Activated T-helper 17 cell treated with anti-CD3 and anti-CD28 coated beads, Interleukin-2, amount 50 U/mL, for 72 hours (primary cell): ENCODE measurements around the gene GPANK1. TPM values are rescaled to one million over a fixed set of nuclear protein-coding genes. Genes with fewer than 3 reads are reported as not detected.
A peak's percentile ranks its signal among the peaks of the same experiment; 100 is the strongest.

Experiments
- ATAC-seq: fragments of 150-1000 bp; cut with Tn5 transposase; replicated peaks from 2 replicates; pipeline ENCODE4 v1.10.0; 2021; ENCODE audit warnings: mild to moderate bottlenecking, moderate library complexity
- H3K27ac Mint-ChIP-seq: one replicate; pipeline ENCODE4 v1.8.0; 2022; ENCODE audit warnings: mixed read lengths
- H3K27me3 Mint-ChIP-seq: one replicate; pipeline ENCODE4 v1.8.0; 2022; ENCODE audit warnings: mixed read lengths
- H3K36me3 Mint-ChIP-seq: one replicate; pipeline ENCODE4 v1.8.0; 2022; ENCODE audit warnings: low read depth, mild to moderate bottlenecking, mixed read lengths
- H3K4me1 Mint-ChIP-seq: one replicate; pipeline ENCODE4 v1.8.0; 2022; ENCODE audit warnings: mixed read lengths
- H3K4me3 Mint-ChIP-seq: one replicate; pipeline ENCODE4 v1.8.0; 2022; ENCODE audit warnings: mild to moderate bottlenecking, mixed read lengths
- H3K9me3 Mint-ChIP-seq: one replicate; pipeline ENCODE4 v1.8.0; 2022; ENCODE audit warnings: mixed read lengths
- total RNA-seq, 2 donors: library from RNA; stranded (reverse); gene quantifications; one replicate each; pipeline ENCODE4 v1.2.3, GENCODE V29; 2022

Gene GPANK1
- total RNA-seq, 2 donors from 2014 or later: 30.1 to 39.0 TPM

- peaks cover 44% of the 10 kb centered on the region for H3K36me3 Mint-ChIP-seq
- H3K27me3 Mint-ChIP-seq: no peaks in the 10 kb centered on the region
- peak overlapping the region; percentile 98 for H3K27ac Mint-ChIP-seq
- H3K4me3 Mint-ChIP-seq: peak overlapping the region; percentile 98
- H3K4me1 Mint-ChIP-seq: peaks cover 24% of the 10 kb centered on the region
- H3K9me3 Mint-ChIP-seq: no peaks in the 10 kb centered on the region
- no peak for ATAC-seq
Observed at GRCh38 chr6:31701666-31702404, 37.0 kb upstream of the GPANK1 start.

GRCh38 chr6:31700740-31701401, 36.1 kb upstream of the GPANK1 start:
- Mint-ChIP-seq H3K4me3 (peak overlapping the region; percentile 98), H3K9me3 (no peaks in the 10 kb centered on the region), H3K36me3 (peaks cover 54% of the 10 kb centered on the region), H3K27me3 (no peaks in the 10 kb centered on the region), H3K27ac (peak overlapping the region; percentile 98), H3K4me1 (peaks cover 24% of the 10 kb centered on the region)
- no peak for ATAC-seq

- H3K36me3 Mint-ChIP-seq: peaks cover 86% of the 10 kb centered on the region
- no peaks in the 10 kb centered on the region for H3K9me3 Mint-ChIP-seq
- no peaks in the 10 kb centered on the region for H3K27me3 Mint-ChIP-seq
- H3K4me1 Mint-ChIP-seq: peaks cover 19% of the 10 kb centered on the region
- ATAC-seq: peak; percentile 87
- H3K4me3 Mint-ChIP-seq: peak overlapping the region; percentile 36
- peak overlapping the region; percentile 62 for H3K27ac Mint-ChIP-seq
Observed at GRCh38 chr6:31697555-31697954, 32.8 kb upstream of the GPANK1 start.

- H3K4me3 Mint-ChIP-seq: no peak overlapping the region
- peaks cover 94% of the 10 kb centered on the region for H3K36me3 Mint-ChIP-seq
- H3K27ac Mint-ChIP-seq: no peak overlapping the region
- no peaks in the 10 kb centered on the region for H3K27me3 Mint-ChIP-seq
- no peak for ATAC-seq
- H3K9me3 Mint-ChIP-seq: no peaks in the 10 kb centered on the region
- peaks cover 10% of the 10 kb centered on the region for H3K4me1 Mint-ChIP-seq
Observed at GRCh38 chr6:31693535-31693934, 28.7 kb upstream of the GPANK1 start.

GRCh38 chr6:31692886-31693285, 28.1 kb upstream of the GPANK1 start:
- Mint-ChIP-seq H3K4me1 (peaks cover 8% of the 10 kb centered on the region), H3K36me3 (peaks cover 95% of the 10 kb centered on the region), H3K9me3 (no peaks in the 10 kb centered on the region), H3K27me3 (no peaks in the 10 kb centered on the region), H3K4me3 (no peak overlapping the region), H3K27ac (no peak overlapping the region)
- ATAC-seq: no peak

GRCh38 chr6:31692353-31692752, 27.6 kb upstream of the GPANK1 start:
- H3K9me3 Mint-ChIP-seq: no peaks in the 10 kb centered on the region
- ATAC-seq: no peak
- H3K4me1 Mint-ChIP-seq: peaks cover 3% of the 10 kb centered on the region
- no peaks in the 10 kb centered on the region for H3K27me3 Mint-ChIP-seq
- no peak overlapping the region for H3K27ac Mint-ChIP-seq
- H3K36me3 Mint-ChIP-seq: peaks cover 95% of the 10 kb centered on the region
- no peak overlapping the region for H3K4me3 Mint-ChIP-seq

GRCh38 chr6:31691564-31692108, 26.8 kb upstream of the GPANK1 start:
- Mint-ChIP-seq H3K4me3 (no peak overlapping the region), H3K36me3 (peaks cover 92% of the 10 kb centered on the region), H3K27me3 (no peaks in the 10 kb centered on the region), H3K27ac (no peak overlapping the region), H3K9me3 (no peaks in the 10 kb centered on the region), H3K4me1 (no peaks in the 10 kb centered on the region)
- ATAC-seq: no peak

GRCh38 chr6:31691078-31691463, 26.3 kb upstream of the GPANK1 start:
- Mint-ChIP-seq H3K9me3 (no peaks in the 10 kb centered on the region), H3K4me3 (no peak overlapping the region), H3K36me3 (peaks cover 91% of the 10 kb centered on the region), H3K4me1 (no peaks in the 10 kb centered on the region), H3K27me3 (no peaks in the 10 kb centered on the region), H3K27ac (peak overlapping the region; percentile 57)
- ATAC-seq: no peak

- H3K9me3 Mint-ChIP-seq: no peaks in the 10 kb centered on the region
Observed at GRCh38 chr6:31690231-31691077, 25.7 kb upstream of the GPANK1 start.

GRCh38 chr6:31689249-31690110, 24.7 kb upstream of the GPANK1 start:
- no peak for ATAC-seq
- Mint-ChIP-seq H3K9me3 (no peaks in the 10 kb centered on the region), H3K27me3 (no peaks in the 10 kb centered on the region), H3K4me1 (no peaks in the 10 kb centered on the region), H3K27ac (peak overlapping the region; percentile 57), H3K4me3 (no peak overlapping the region), H3K36me3 (peaks cover 89% of the 10 kb centered on the region)

More at GRCh38 chr6:31690231-31691077, 25.7 kb upstream of the GPANK1 start:
- Mint-ChIP-seq H3K27me3 (no peaks in the 10 kb centered on the region), H3K4me3 (no peak overlapping the region), H3K4me1 (no peaks in the 10 kb centered on the region), H3K36me3 (peaks cover 91% of the 10 kb centered on the region), H3K27ac (peak overlapping the region; percentile 57)
- ATAC-seq: peak; percentile 47

- no peak for ATAC-seq
- no peaks in the 10 kb centered on the region for H3K9me3 Mint-ChIP-seq
- no peak overlapping the region for H3K4me3 Mint-ChIP-seq
- H3K4me1 Mint-ChIP-seq: no peaks in the 10 kb centered on the region
- peaks cover 76% of the 10 kb centered on the region for H3K36me3 Mint-ChIP-seq
- H3K27ac Mint-ChIP-seq: peak overlapping the region; percentile 44
- no peaks in the 10 kb centered on the region for H3K27me3 Mint-ChIP-seq
Observed at GRCh38 chr6:31687860-31688693, 23.3 kb upstream of the GPANK1 start.

- Mint-ChIP-seq H3K36me3 (peaks cover 68% of the 10 kb centered on the region), H3K4me1 (no peaks in the 10 kb centered on the region), H3K27ac (peak overlapping the region; percentile 44), H3K4me3 (no peak overlapping the region), H3K27me3 (no peaks in the 10 kb centered on the region), H3K9me3 (no peaks in the 10 kb centered on the region)
- no peak for ATAC-seq
Observed at GRCh38 chr6:31687321-31687720, 22.5 kb upstream of the GPANK1 start.

GRCh38 chr6:31686483-31686882, 21.7 kb upstream of the GPANK1 start:
- peaks cover 63% of the 10 kb centered on the region for H3K36me3 Mint-ChIP-seq
- H3K9me3 Mint-ChIP-seq: no peaks in the 10 kb centered on the region
- H3K4me1 Mint-ChIP-seq: no peaks in the 10 kb centered on the region
- ATAC-seq: no peak
- no peaks in the 10 kb centered on the region for H3K27me3 Mint-ChIP-seq
- no peak overlapping the region for H3K27ac Mint-ChIP-seq
- no peak overlapping the region for H3K4me3 Mint-ChIP-seq
